Caco-2 (cell line): ENCODE measurements around the gene TRIM56. TPM values are rescaled to one million over a fixed set of nuclear protein-coding genes. Genes with fewer than 3 reads are reported as not detected.
A peak's percentile ranks its signal among the peaks of the same experiment; 100 is the strongest.
"Not testable (repeated sequence)": the region's sequence is repeated elsewhere in the genome, so short reads cannot be mapped to it uniquely, and the experiment has no call there.

Source experiments
- BruUV-seq: library from RNA; stranded (reverse); fragments of 400-500 nt; replicated peaks from 2 replicates; lab custom pipeline; 2021; lab: Mats Ljungman, UMichigan
- CTCF ChIA-PET: fragments of 300-600 bp; sonication (Branson Sonifier 250); formaldehyde crosslinking; loops from one replicate; lab custom pipeline; 2022; ENCODE audit warnings: antibody characterized with exemption; lab: Charles Lee
- POLR2A ChIA-PET: fragments of 300-600 bp; sonication (Branson Sonifier 250); formaldehyde crosslinking; loops from one replicate; lab custom pipeline; 2022; ENCODE audit warnings: antibody characterized with exemption; lab: Charles Lee
- DNase-seq, 2 experiments: peaks; one replicate each; pipeline versions ENCODE4 v3.0.0 to v3.0.0-alpha.2; 2020 to 2022
- H3K27me3 ChIP-seq: replicated peaks from 2 replicates; pipeline ENCODE4 v1.6.0; 2011; ENCODE audit warnings: low read length; ENCODE audit not compliant: control insufficient read depth, insufficient read depth
- H3K36me3 ChIP-seq: 2 replicates; pipeline ENCODE4 v1.5.1; 2011; ENCODE audit warnings: low read length; ENCODE audit not compliant: control insufficient read depth, insufficient read depth
- H3K4me1 ChIP-seq: fragments of 250-450 bp; sonication (Bioruptor Pico); 2 replicates; pipeline ENCODE4 v1.5.1; 2020; ENCODE audit warnings: mild to moderate bottlenecking
- H3K4me3 ChIP-seq: 2 replicates; pipeline ENCODE4 v1.5.1; 2011; ENCODE audit warnings: low read depth, mild to moderate bottlenecking, control low read depth, low read length
- H3K9me3 ChIP-seq: fragments of 250-450 bp; sonication (Bioruptor Pico); 2 replicates; pipeline ENCODE4 v1.5.1; 2020; ENCODE audit warnings: mild to moderate bottlenecking, moderate library complexity
- H3K27ac Mint-ChIP-seq: one replicate; pipeline ENCODE4 v1.8.0; 2022; ENCODE audit warnings: mixed read lengths; ENCODE audit not compliant: unreplicated experiment
- H3K27me3 Mint-ChIP-seq: one replicate; pipeline ENCODE4 v1.8.0; 2022; ENCODE audit warnings: mixed read lengths; ENCODE audit not compliant: insufficient read depth, unreplicated experiment
- H3K36me3 Mint-ChIP-seq: one replicate; pipeline ENCODE4 v1.8.0; 2022; ENCODE audit warnings: mild to moderate bottlenecking, mixed read lengths; ENCODE audit not compliant: insufficient read depth, unreplicated experiment
- H3K4me1 Mint-ChIP-seq: one replicate; pipeline ENCODE4 v1.8.0; 2022; ENCODE audit warnings: low read depth, mixed read lengths; ENCODE audit not compliant: unreplicated experiment
- H3K4me3 Mint-ChIP-seq: one replicate; pipeline ENCODE4 v1.8.0; 2022; ENCODE audit warnings: mild to moderate bottlenecking, moderate library complexity, mixed read lengths; ENCODE audit not compliant: unreplicated experiment
- H3K9me3 Mint-ChIP-seq: one replicate; pipeline ENCODE4 v1.8.0; 2022; ENCODE audit warnings: mixed read lengths; ENCODE audit not compliant: unreplicated experiment
- CTCF ChIP-seq, 2 experiments: fragments of 200-600 bp in 1 of 2; IDR thresholded peaks; 1 replicate in 1 of 2; 2 replicates in 1 of 2; pipeline versions ENCODE4 v1.5.1 to v1.8.0; 2011 to 2022; ENCODE audit warnings: antibody characterized with exemption in 1 of 2, control low read depth in 1 of 2, inconsistent platforms in 1 of 2, low read depth in 1 of 2, low read length in 1 of 2, mild to moderate bottlenecking in 1 of 2, moderate library complexity in 1 of 2; ENCODE audit not compliant: insufficient read depth in 1 of 2, severe bottlenecking in 1 of 2, unreplicated experiment in 1 of 2
- intact Hi-C: fragments of 100-400 bp; cut with micrococcal nuclease; formaldehyde crosslinking; loops from one replicate; pipeline ENCODE4 v1.10.0; 2022; ENCODE audit not compliant: unreplicated experiment
- total RNA-seq: library from RNA; stranded (reverse); gene quantifications from 2 replicates; pipeline ENCODE4 v1.2.3, GENCODE V29; 2022

TRIM56 gene
- total RNA-seq, 1 experiment from 2014 or later = 30.3 TPM

GRCh38 chr7:101120315-101120714 is 35.0 kb downstream of the TRIM56 start:
- no peak for DNase-seq
- Mint-ChIP-seq H3K4me3 (no peak overlapping the region), H3K36me3 (no peaks in the 10 kb centered on the region), H3K9me3 (no peaks in the 10 kb centered on the region), H3K4me1 (peaks cover 18% of the 10 kb centered on the region), H3K27ac (no peak overlapping the region), H3K27me3 (no peaks in the 10 kb centered on the region)
- no peaks in the 10 kb centered on the region for H3K36me3 ChIP-seq
- no peaks in the 10 kb centered on the region for H3K27me3 ChIP-seq
- no peaks in the 10 kb centered on the region for H3K9me3 ChIP-seq
- no TSS peak for BruUV-seq
- TF ChIP-seq CTCF (IDR thresholded peaks at IDR 0.05; ENCODE audit: insufficient read depth in 1 of 2, low read depth in 1 of 2, low read length in 1 of 2, severe bottlenecking in 1 of 2, unreplicated experiment in 1 of 2) = no peak
- ChIA-PET CTCF (no interaction called here), POLR2A (no interaction called here)
- intact Hi-C loops = no loop called here
- H3K4me3 ChIP-seq = no peak overlapping the region
- peaks cover 33% of the 10 kb centered on the region for H3K4me1 ChIP-seq

- peak overlapping the region; percentile 79 for H3K27ac Mint-ChIP-seq
- peaks cover 18% of the 10 kb centered on the region for H3K4me1 Mint-ChIP-seq
- intact Hi-C loops, CTCF ChIA-PET, H3K36me3 ChIP-seq, H3K36me3 Mint-ChIP-seq, POLR2A ChIA-PET, H3K27me3 ChIP-seq, H3K27me3 Mint-ChIP-seq, H3K9me3 Mint-ChIP-seq, H3K4me3 ChIP-seq, H3K9me3 ChIP-seq, DNase-seq: not testable (repeated sequence)
- peaks cover 33% of the 10 kb centered on the region for H3K4me1 ChIP-seq
- BruUV-seq = TSS peak; percentile 90
- H3K4me3 Mint-ChIP-seq = peak overlapping the region; percentile 65
These were observed 36.3 kb downstream of the TRIM56 start for GRCh38 chr7:101121631-101121990.

GRCh38 chr7:101121991-101122932 is 37.0 kb downstream of the TRIM56 start:
- Mint-ChIP-seq H3K4me1 (peaks cover 22% of the 10 kb centered on the region), H3K36me3 (no peaks in the 10 kb centered on the region), H3K27me3 (no peaks in the 10 kb centered on the region), H3K9me3 (no peaks in the 10 kb centered on the region), H3K27ac (peak overlapping the region; percentile 79), H3K4me3 (peak overlapping the region; percentile 65)
- H3K9me3 ChIP-seq = no peaks in the 10 kb centered on the region
- H3K27me3 ChIP-seq = no peaks in the 10 kb centered on the region
- peak overlapping the region; percentile 13 for H3K4me3 ChIP-seq
- peaks cover 33% of the 10 kb centered on the region for H3K4me1 ChIP-seq
- TF ChIP-seq CTCF (IDR thresholded peaks at IDR 0.05; ENCODE audit: insufficient read depth in 1 of 2, low read depth in 1 of 2, low read length in 1 of 2, severe bottlenecking in 1 of 2, unreplicated experiment in 1 of 2) = no peak
- intact Hi-C loops = no loop called here
- no peaks in the 10 kb centered on the region for H3K36me3 ChIP-seq
- no TSS peak for BruUV-seq
- ChIA-PET POLR2A (interaction anchor here (0.5 to 1.1 kb wide), 4 partner anchors 12 to 286 kb away, joined by 3 to 5 read pairs (median 3); no protein-coding TSS in a partner anchor), CTCF (interaction anchor here (0.6 to 1.4 kb wide), 4 partner anchors 14 to 37 kb away, joined by 4 read pairs; partner anchors contain the start of gene TRIM56)
- peak; percentile 67 to 89 for DNase-seq
